HG03520 (cell line): ENCODE data around the gene STARD7.
A peak's percentile ranks its signal among the peaks of the same experiment; 100 is the strongest.
"Not testable (repeated sequence)": the region's sequence is repeated elsewhere in the genome, so short reads cannot be mapped to it uniquely, and the experiment has no call there.

ENCODE experiments used
- ATAC-seq: cut with Tn5 transposase; IDR thresholded peaks from one replicate; pipeline ENCODE4 v1.9.1; 2021; ENCODE audit warnings: mild to moderate bottlenecking, moderate library complexity; ENCODE audit not compliant: unreplicated experiment

The STARD7 gene

GRCh38 chr2:96150007-96150640 lies 58.5 kb downstream of the STARD7 start:
- ATAC-seq = no peak

GRCh38 chr2:96148410-96149217 lies 60.0 kb downstream of the STARD7 start:
- peak; percentile 36 for ATAC-seq

GRCh38 chr2:96147593-96148201 lies 60.9 kb downstream of the STARD7 start:
- ATAC-seq = no peak

- ATAC-seq = no peak
Observed at GRCh38 chr2:96146881-96147592, 61.6 kb downstream of the STARD7 start.

GRCh38 chr2:96146153-96146880 lies 62.3 kb downstream of the STARD7 start:
- peak; percentile 17 for ATAC-seq

GRCh38 chr2:96145848-96146152 lies 62.8 kb downstream of the STARD7 start:
- no peak for ATAC-seq

- peak; percentile 54 for ATAC-seq
Observed at GRCh38 chr2:96145036-96145847, 63.4 kb downstream of the STARD7 start, which contains the start of gene DUSP2. TSS of gene DUSP2 (minus strand) at chr2:96145440. CDS start at chr2:96145354, 86 bp downstream.

GRCh38 chr2:96144481-96145035 lies 64.1 kb downstream of the STARD7 start:
- ATAC-seq = no peak

GRCh38 chr2:96143848-96144480 lies 64.7 kb downstream of the STARD7 start:
- no peak for ATAC-seq

- ATAC-seq = no peak
Observed at GRCh38 chr2:96143231-96143847, 65.3 kb downstream of the STARD7 start.

GRCh38 chr2:96142217-96143113 lies 66.2 kb downstream of the STARD7 start:
- ATAC-seq = no peak

GRCh38 chr2:96141624-96141967 lies 67.0 kb downstream of the STARD7 start:
- ATAC-seq = not testable (repeated sequence)

GRCh38 chr2:96140941-96141623 lies 67.5 kb downstream of the STARD7 start:
- no peak for ATAC-seq

GRCh38 chr2:96139181-96139758 lies 69.4 kb downstream of the STARD7 start:
- ATAC-seq = no peak

- no peak for ATAC-seq
Observed at GRCh38 chr2:96138179-96139145, 70.2 kb downstream of the STARD7 start, which contains the start of gene ASTL. TSS of gene ASTL (minus strand) at chr2:96138502. CDS start at chr2:96138436, 66 bp downstream.
